SK-N-MC (cell line): ENCODE data around the gene ERBB4.

Experiments used
- EZH2 ChIP-seq: fragments of 200-600 bp; sonication (generic); IDR thresholded peaks from one replicate; pipeline ENCODE4 v1.6.1; 2017; ENCODE audit warnings: antibody characterized with exemption
- FOXP2 ChIP-seq: optimal IDR thresholded peaks from 2 replicates; pipeline ENCODE3; 2011; ENCODE audit warnings: mild to moderate bottlenecking, moderate library complexity; ENCODE audit not compliant: insufficient read depth; ENCODE audit errors: extremely low read length, control extremely low read depth
- POLR2AphosphoS5 ChIP-seq: IDR thresholded peaks from 2 replicates; pipeline ENCODE4 v1.6.1; 2012; ENCODE audit warnings: mild to moderate bottlenecking, low read depth, low read length, borderline replicate concordance

GRCh38 chr2:212208467-212208866 lies 330.1 kb downstream of the ERBB4 start:
- TF ChIP-seq POLR2AphosphoS5 (no peak), EZH2 (no peak), FOXP2 (no peak)
